Stimulated activated naive CD8-positive, alpha-beta T cell treated with anti-CD3 and anti-CD28 coated beads, Interleukin-15, Interleukin-2, amounts not matched to agents 100 ng/mL and 50 ng/mL, for 24 hours (primary cell): ENCODE measurements around the gene CYB561D2.

Experiments used
- H3K27ac Mint-ChIP-seq: one replicate; pipeline ENCODE4 v1.8.0; 2021; ENCODE audit warnings: mild to moderate bottlenecking, mixed read lengths
- H3K27me3 Mint-ChIP-seq: one replicate; pipeline ENCODE4 v1.8.0; 2021; ENCODE audit warnings: mixed read lengths
- H3K36me3 Mint-ChIP-seq: one replicate; pipeline ENCODE4 v1.8.0; 2021; ENCODE audit warnings: low read depth, mixed read lengths
- H3K4me1 Mint-ChIP-seq: one replicate; pipeline ENCODE4 v1.8.0; 2021; ENCODE audit warnings: low read depth, mixed read lengths
- H3K4me3 Mint-ChIP-seq: one replicate; pipeline ENCODE4 v1.8.0; 2021; ENCODE audit warnings: mild to moderate bottlenecking, mixed read lengths
- H3K9me3 Mint-ChIP-seq: one replicate; pipeline ENCODE4 v1.8.0; 2021; ENCODE audit warnings: mixed read lengths

CYB561D2 gene

GRCh38 chr3:50358911-50359759, 8.5 kb downstream of the CYB561D2 start, which contains the start of gene TMEM115:
Gene TMEM115, minus strand, starts transcription at chr3:50359521. Its CDS starts 458 bp downstream, at chr3:50359063.
- peak within 1 kb of the TSS; percentile 91 for H3K27ac Mint-ChIP-seq
- peaks cover 36% of the 10 kb centered on the region for H3K4me1 Mint-ChIP-seq
- H3K27me3 Mint-ChIP-seq = no peaks in the 10 kb centered on the region
- H3K4me3 Mint-ChIP-seq = peak within 1 kb of the TSS; percentile 97
- H3K36me3 Mint-ChIP-seq = peaks cover 23% of the 10 kb centered on the region
- no peaks in the 10 kb centered on the region for H3K9me3 Mint-ChIP-seq

GRCh38 chr3:50359760-50360110, 9.1 kb downstream of the CYB561D2 start:
- Mint-ChIP-seq H3K27me3 (no peaks in the 10 kb centered on the region), H3K9me3 (no peaks in the 10 kb centered on the region), H3K36me3 (peaks cover 18% of the 10 kb centered on the region), H3K4me3 (peak overlapping the region; percentile 97), H3K4me1 (peaks cover 36% of the 10 kb centered on the region), H3K27ac (peak overlapping the region; percentile 90)

- Mint-ChIP-seq H3K27me3 (no peaks in the 10 kb centered on the region), H3K27ac (no peak overlapping the region), H3K36me3 (no peaks in the 10 kb centered on the region), H3K9me3 (no peaks in the 10 kb centered on the region), H3K4me3 (peak overlapping the region; percentile 75), H3K4me1 (peaks cover 17% of the 10 kb centered on the region)
These were observed 14.0 kb downstream of the CYB561D2 start for GRCh38 chr3:50364573-50365079.

GRCh38 chr3:50365080-50365841, 14.6 kb downstream of the CYB561D2 start:
- Mint-ChIP-seq H3K36me3 (no peaks in the 10 kb centered on the region), H3K4me3 (peak overlapping the region; percentile 75)

GRCh38 chr3:50365842-50366220, 15.2 kb downstream of the CYB561D2 start:
- peaks cover 10% of the 10 kb centered on the region for H3K4me1 Mint-ChIP-seq
- no peaks in the 10 kb centered on the region for H3K27me3 Mint-ChIP-seq
- H3K9me3 Mint-ChIP-seq = no peaks in the 10 kb centered on the region
- H3K27ac Mint-ChIP-seq = no peak overlapping the region
- peak overlapping the region; percentile 75 for H3K4me3 Mint-ChIP-seq
- H3K36me3 Mint-ChIP-seq = no peaks in the 10 kb centered on the region

More at GRCh38 chr3:50365080-50365841, 14.6 kb downstream of the CYB561D2 start:
- peaks cover 10% of the 10 kb centered on the region for H3K4me1 Mint-ChIP-seq
- no peaks in the 10 kb centered on the region for H3K9me3 Mint-ChIP-seq
- no peaks in the 10 kb centered on the region for H3K27me3 Mint-ChIP-seq
- H3K27ac Mint-ChIP-seq = no peak overlapping the region

- Mint-ChIP-seq H3K4me3 (no peak overlapping the region), H3K36me3 (no peaks in the 10 kb centered on the region), H3K9me3 (no peaks in the 10 kb centered on the region), H3K27ac (no peak overlapping the region), H3K4me1 (peaks cover 16% of the 10 kb centered on the region), H3K27me3 (no peaks in the 10 kb centered on the region)
These were observed 18.5 kb downstream of the CYB561D2 start for GRCh38 chr3:50369012-50369670.

GRCh38 chr3:50370594-50370993, 19.9 kb downstream of the CYB561D2 start:
- H3K27me3 Mint-ChIP-seq = no peaks in the 10 kb centered on the region
- no peaks in the 10 kb centered on the region for H3K36me3 Mint-ChIP-seq
- peaks cover 13% of the 10 kb centered on the region for H3K4me1 Mint-ChIP-seq
- H3K9me3 Mint-ChIP-seq = no peaks in the 10 kb centered on the region
- H3K4me3 Mint-ChIP-seq = no peak overlapping the region
- H3K27ac Mint-ChIP-seq = no peak overlapping the region

GRCh38 chr3:50371133-50371685, 20.5 kb downstream of the CYB561D2 start:
- no peak overlapping the region for H3K27ac Mint-ChIP-seq
- H3K27me3 Mint-ChIP-seq = no peaks in the 10 kb centered on the region
- H3K4me3 Mint-ChIP-seq = no peak overlapping the region
- H3K9me3 Mint-ChIP-seq = no peaks in the 10 kb centered on the region
- no peaks in the 10 kb centered on the region for H3K36me3 Mint-ChIP-seq
- peaks cover 7% of the 10 kb centered on the region for H3K4me1 Mint-ChIP-seq

- no peaks in the 10 kb centered on the region for H3K36me3 Mint-ChIP-seq
- no peaks in the 10 kb centered on the region for H3K9me3 Mint-ChIP-seq
- no peaks in the 10 kb centered on the region for H3K27me3 Mint-ChIP-seq
- no peak overlapping the region for H3K27ac Mint-ChIP-seq
- no peak overlapping the region for H3K4me3 Mint-ChIP-seq
- peaks cover 6% of the 10 kb centered on the region for H3K4me1 Mint-ChIP-seq
These were observed 21.7 kb downstream of the CYB561D2 start for GRCh38 chr3:50372349-50372748.

- Mint-ChIP-seq H3K27ac (no peak overlapping the region), H3K4me3 (no peak overlapping the region), H3K4me1 (peaks cover 6% of the 10 kb centered on the region), H3K27me3 (no peaks in the 10 kb centered on the region), H3K36me3 (no peaks in the 10 kb centered on the region), H3K9me3 (no peaks in the 10 kb centered on the region)
These were observed 22.7 kb downstream of the CYB561D2 start for GRCh38 chr3:50373146-50374051.

- Mint-ChIP-seq H3K4me3 (no peak overlapping the region), H3K4me1 (peaks cover 6% of the 10 kb centered on the region), H3K36me3 (no peaks in the 10 kb centered on the region), H3K27ac (no peak overlapping the region), H3K27me3 (no peaks in the 10 kb centered on the region), H3K9me3 (no peaks in the 10 kb centered on the region)
These were observed 23.9 kb downstream of the CYB561D2 start for GRCh38 chr3:50374363-50375257.

GRCh38 chr3:50375258-50375931, 24.7 kb downstream of the CYB561D2 start:
- Mint-ChIP-seq H3K9me3 (no peaks in the 10 kb centered on the region), H3K27me3 (no peaks in the 10 kb centered on the region), H3K4me3 (no peak overlapping the region), H3K36me3 (no peaks in the 10 kb centered on the region), H3K4me1 (peaks cover 6% of the 10 kb centered on the region), H3K27ac (no peak overlapping the region)

- H3K27ac Mint-ChIP-seq = no peak overlapping the region
- peaks cover under 1% of the 10 kb centered on the region for H3K4me1 Mint-ChIP-seq
- no peaks in the 10 kb centered on the region for H3K36me3 Mint-ChIP-seq
- no peaks in the 10 kb centered on the region for H3K9me3 Mint-ChIP-seq
- H3K27me3 Mint-ChIP-seq = no peaks in the 10 kb centered on the region
- no peak overlapping the region for H3K4me3 Mint-ChIP-seq
These were observed 27.4 kb downstream of the CYB561D2 start for GRCh38 chr3:50378024-50378423.
